Measurements from ENCODE around the gene RIF1.

Gene RIF1

GRCh38 chr2:151475071-151475470, 65.4 kb downstream of the RIF1 start (continued):
- TF ChIP-seq, protein P1, sequence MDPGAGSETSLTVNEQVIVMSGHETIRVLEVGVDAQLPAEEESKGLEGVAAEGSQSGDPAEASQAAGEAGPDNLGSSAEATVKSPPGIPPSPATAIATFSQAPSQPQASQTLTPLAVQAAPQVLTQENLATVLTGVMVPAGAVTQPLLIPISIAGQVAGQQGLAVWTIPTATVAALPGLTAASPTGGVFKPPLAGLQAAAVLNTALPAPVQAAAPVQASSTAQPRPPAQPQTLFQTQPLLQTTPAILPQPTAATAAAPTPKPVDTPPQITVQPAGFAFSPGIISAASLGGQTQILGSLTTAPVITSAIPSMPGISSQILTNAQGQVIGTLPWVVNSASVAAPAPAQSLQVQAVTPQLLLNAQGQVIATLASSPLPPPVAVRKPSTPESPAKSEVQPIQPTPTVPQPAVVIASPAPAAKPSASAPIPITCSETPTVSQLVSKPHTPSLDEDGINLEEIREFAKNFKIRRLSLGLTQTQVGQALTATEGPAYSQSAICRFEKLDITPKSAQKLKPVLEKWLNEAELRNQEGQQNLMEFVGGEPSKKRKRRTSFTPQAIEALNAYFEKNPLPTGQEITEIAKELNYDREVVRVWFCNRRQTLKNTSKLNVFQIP (CRISPR knock-in tag; IDR thresholded peaks at IDR 0.05; ENCODE audit: borderline replicate concordance, low read depth) = no peak
- TF ChIP-seq PPARA (CRISPR knock-in tag; IDR thresholded peaks at IDR 0.05; ENCODE audit: borderline replicate concordance) (no peak), ZNF565 (CRISPR knock-in tag; conservative IDR thresholded peaks at IDR 0.05; ENCODE audit: low read depth) (no peak), GLIS3 (CRISPR knock-in tag; IDR thresholded peaks at IDR 0.05) (no peak), OSR1 (CRISPR knock-in tag; IDR thresholded peaks at IDR 0.05) (no peak)
- TF ChIP-seq, protein P2, sequence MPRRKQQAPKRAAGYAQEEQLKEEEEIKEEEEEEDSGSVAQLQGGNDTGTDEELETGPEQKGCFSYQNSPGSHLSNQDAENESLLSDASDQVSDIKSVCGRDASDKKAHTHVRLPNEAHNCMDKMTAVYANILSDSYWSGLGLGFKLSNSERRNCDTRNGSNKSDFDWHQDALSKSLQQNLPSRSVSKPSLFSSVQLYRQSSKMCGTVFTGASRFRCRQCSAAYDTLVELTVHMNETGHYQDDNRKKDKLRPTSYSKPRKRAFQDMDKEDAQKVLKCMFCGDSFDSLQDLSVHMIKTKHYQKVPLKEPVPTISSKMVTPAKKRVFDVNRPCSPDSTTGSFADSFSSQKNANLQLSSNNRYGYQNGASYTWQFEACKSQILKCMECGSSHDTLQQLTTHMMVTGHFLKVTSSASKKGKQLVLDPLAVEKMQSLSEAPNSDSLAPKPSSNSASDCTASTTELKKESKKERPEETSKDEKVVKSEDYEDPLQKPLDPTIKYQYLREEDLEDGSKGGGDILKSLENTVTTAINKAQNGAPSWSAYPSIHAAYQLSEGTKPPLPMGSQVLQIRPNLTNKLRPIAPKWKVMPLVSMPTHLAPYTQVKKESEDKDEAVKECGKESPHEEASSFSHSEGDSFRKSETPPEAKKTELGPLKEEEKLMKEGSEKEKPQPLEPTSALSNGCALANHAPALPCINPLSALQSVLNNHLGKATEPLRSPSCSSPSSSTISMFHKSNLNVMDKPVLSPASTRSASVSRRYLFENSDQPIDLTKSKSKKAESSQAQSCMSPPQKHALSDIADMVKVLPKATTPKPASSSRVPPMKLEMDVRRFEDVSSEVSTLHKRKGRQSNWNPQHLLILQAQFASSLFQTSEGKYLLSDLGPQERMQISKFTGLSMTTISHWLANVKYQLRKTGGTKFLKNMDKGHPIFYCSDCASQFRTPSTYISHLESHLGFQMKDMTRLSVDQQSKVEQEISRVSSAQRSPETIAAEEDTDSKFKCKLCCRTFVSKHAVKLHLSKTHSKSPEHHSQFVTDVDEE (CRISPR knock-in tag; IDR thresholded peaks at IDR 0.05) = no peak

DNA sequence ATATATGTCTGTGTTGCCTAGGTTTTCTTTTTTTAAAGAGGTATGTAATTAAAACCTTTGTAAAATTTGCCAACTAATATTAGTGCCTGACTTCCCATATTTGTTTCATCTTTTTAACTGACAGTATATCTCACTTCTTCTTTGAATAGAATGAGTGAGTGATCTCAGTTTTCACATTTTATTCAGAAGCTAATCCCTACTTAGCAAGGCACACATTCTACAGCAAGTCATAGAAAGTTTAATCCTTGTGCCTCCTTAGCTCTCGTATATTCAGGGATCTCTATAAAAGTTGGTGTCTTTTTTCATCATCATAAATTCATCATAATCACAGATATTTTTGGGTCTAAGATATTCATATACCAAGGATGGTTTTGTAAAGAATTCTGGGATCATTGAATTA, 66.6 kb downstream of the RIF1 start:
- TF ChIP-seq ARNTL (CRISPR knock-in tag; IDR thresholded peaks at IDR 0.05; ENCODE audit: borderline replicate concordance, low read depth) (no peak), ESRRG (CRISPR knock-in tag; IDR thresholded peaks at IDR 0.05) (no peak), ZFP3 (CRISPR knock-in tag; IDR thresholded peaks at IDR 0.05) (no peak), ZFP30 (CRISPR knock-in tag; IDR thresholded peaks at IDR 0.05) (no peak), ZNF8 (CRISPR knock-in tag; IDR thresholded peaks at IDR 0.05) (no peak), SNAI2 (CRISPR knock-in tag; IDR thresholded peaks at IDR 0.05) (no peak), OSR1 (CRISPR knock-in tag; IDR thresholded peaks at IDR 0.05) (no peak), ZNF70 (CRISPR knock-in tag; IDR thresholded peaks at IDR 0.05) (no peak), RARB (CRISPR knock-in tag; IDR thresholded peaks at IDR 0.05) (no peak), CREB5 (CRISPR knock-in tag; IDR thresholded peaks at IDR 0.05; ENCODE audit: low read depth) (no peak)
- TF ChIP-seq, protein P2 (CRISPR knock-in tag; IDR thresholded peaks at IDR 0.05) = no peak
- TF ChIP-seq, protein P1 (CRISPR knock-in tag; IDR thresholded peaks at IDR 0.05; ENCODE audit: borderline replicate concordance, low read depth) = no peak

DNA sequence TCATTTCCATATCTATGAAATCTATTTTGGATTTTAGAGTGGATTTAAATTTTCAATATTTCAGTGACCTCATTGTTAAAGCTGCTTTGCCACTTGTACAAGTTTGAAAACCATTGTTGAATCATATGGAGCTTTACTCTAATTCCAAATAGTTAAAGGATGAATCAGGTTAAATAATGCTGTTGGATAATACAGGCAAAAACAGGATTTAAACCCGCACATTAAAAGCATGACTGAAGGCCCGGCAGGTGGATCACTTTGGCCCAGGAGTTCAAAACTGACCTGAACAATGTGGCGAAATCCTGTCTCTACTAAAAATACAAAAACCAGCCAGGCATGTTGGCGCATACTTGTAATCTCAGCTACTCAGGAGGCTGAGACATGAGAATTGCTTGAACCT, 68.3 kb downstream of the RIF1 start:
- TF ChIP-seq ZNF8 (CRISPR knock-in tag; IDR thresholded peaks at IDR 0.05) (no peak), ESRRG (CRISPR knock-in tag; IDR thresholded peaks at IDR 0.05) (no peak), ZNF565 (CRISPR knock-in tag; conservative IDR thresholded peaks at IDR 0.05; ENCODE audit: low read depth) (no peak), GLIS3 (CRISPR knock-in tag; IDR thresholded peaks at IDR 0.05) (no peak), ARNTL (CRISPR knock-in tag; IDR thresholded peaks at IDR 0.05; ENCODE audit: borderline replicate concordance, low read depth) (no peak), SNAI2 (CRISPR knock-in tag; IDR thresholded peaks at IDR 0.05) (no peak), ZFP30 (CRISPR knock-in tag; IDR thresholded peaks at IDR 0.05) (no peak), CREB5 (CRISPR knock-in tag; IDR thresholded peaks at IDR 0.05; ENCODE audit: low read depth) (no peak), ZNF70 (CRISPR knock-in tag; IDR thresholded peaks at IDR 0.05) (no peak), ISL1 (CRISPR knock-in tag; IDR thresholded peaks at IDR 0.05) (no peak), OSR1 (CRISPR knock-in tag; IDR thresholded peaks at IDR 0.05) (no peak), ZC3H10 (CRISPR knock-in tag; IDR thresholded peaks at IDR 0.05) (no peak)
- TF ChIP-seq, protein P2 (CRISPR knock-in tag; IDR thresholded peaks at IDR 0.05) = no peak
- ATAC-seq = no peak

More for the DNA sequence above, 66.6 kb downstream of the RIF1 start:
- ATAC-seq = no peak
